Panc1 (cell line): ENCODE measurements around the gene RPS6KL1. TPM values are rescaled to one million over a fixed set of nuclear protein-coding genes. Genes with fewer than 3 reads are reported as not detected.

Experiments
- ATAC-seq: fragments of 200-7000 bp; cut with Tn5 transposase; 2 replicates; pipeline ENCODE4 v1.9.1; 2020; ENCODE audit warnings: mild to moderate bottlenecking, moderate library complexity
- BruUV-seq: library from RNA; stranded (reverse); fragments of 400-500 nt; replicated peaks from 2 replicates; lab custom pipeline; 2021; lab: Mats Ljungman, UMichigan
- CTCF ChIA-PET: fragments of 300-600 bp; sonication (Branson Sonifier 250); formaldehyde crosslinking; loops from one replicate; lab custom pipeline; 2022; ENCODE audit warnings: antibody characterized with exemption; lab: Charles Lee
- POLR2A ChIA-PET: fragments of 300-600 bp; sonication (Branson Sonifier 250); formaldehyde crosslinking; loops from one replicate; lab custom pipeline; 2022; ENCODE audit warnings: antibody characterized with exemption; lab: Charles Lee
- DNase-seq: peaks from one replicate; pipeline ENCODE4 v3.0.0-alpha.2; 2010; ENCODE audit warnings: low read depth, low spot score
- H3K27ac ChIP-seq: 2 replicates; pipeline ENCODE4 v1.5.1; 2011; ENCODE audit warnings: mild to moderate bottlenecking, low read length, inconsistent platforms
- H3K27me3 ChIP-seq: fragments of 200-500 bp; sonication (Bioruptor generic); 2 replicates; pipeline ENCODE4 v1.6.0; 2014; ENCODE audit warnings: low read length, inconsistent platforms; ENCODE audit not compliant: control insufficient read depth, insufficient read depth
- H3K36me3 ChIP-seq: fragments of 200-500 bp; sonication (Bioruptor generic); 2 replicates; pipeline ENCODE4 v1.5.1; 2014; ENCODE audit warnings: inconsistent platforms, mild to moderate bottlenecking, low read length, moderate library complexity; ENCODE audit not compliant: control insufficient read depth, insufficient read depth
- H3K4me1 ChIP-seq: 2 replicates; pipeline ENCODE4 v1.5.1; 2011; ENCODE audit warnings: inconsistent platforms, mild to moderate bottlenecking, low read length, moderate library complexity; ENCODE audit not compliant: control insufficient read depth, insufficient read depth
- H3K4me3 ChIP-seq, 2 experiments: 2 replicates each; pipeline ENCODE4 v1.5.1; 2011 to 2012; ENCODE audit warnings: low read depth in 2 of 2, low read length in 2 of 2, mild to moderate bottlenecking in 2 of 2, inconsistent platforms in 1 of 2, moderate library complexity in 1 of 2
- H3K9me3 ChIP-seq: fragments of 200-500 bp; sonication (Bioruptor generic); 2 replicates; pipeline ENCODE4 v1.5.1; 2014; ENCODE audit warnings: low read depth, mild to moderate bottlenecking, inconsistent platforms, low read length, moderate library complexity; ENCODE audit not compliant: control insufficient read depth, insufficient read depth
- POLR2AphosphoS5 ChIP-seq: IDR thresholded peaks from 2 replicates; pipeline ENCODE4 v1.6.1; 2012; ENCODE audit warnings: mild to moderate bottlenecking, low read depth, low read length, moderate library complexity
- SIN3A ChIP-seq: IDR thresholded peaks from 2 replicates; pipeline ENCODE4 v1.6.1; 2012; ENCODE audit warnings: low read depth, mild to moderate bottlenecking, low read length, moderate library complexity, borderline replicate concordance; ENCODE audit not compliant: insufficient read depth
- TCF7L2 ChIP-seq: IDR thresholded peaks from 2 replicates; pipeline ENCODE4 v1.6.1; 2011; ENCODE audit warnings: mild to moderate bottlenecking, low read depth, low read length, inconsistent platforms
- in situ Hi-C: cut with HindIII; loops from 2 replicates; pipeline ENCODE4 v1.10.0; 2016; ENCODE audit warnings: low sequenced_read_pairs, low pct_unique_long_range_greater_than_20kb
- intact Hi-C: fragments of 100-400 bp; cut with micrococcal nuclease; formaldehyde crosslinking; loops from one replicate; pipeline ENCODE4 v1.10.0; 2022; ENCODE audit not compliant: unreplicated experiment
- total RNA-seq: library from RNA; stranded (reverse); gene quantifications from one replicate; pipeline ENCODE4 v1.2.1, GENCODE V29; 2021; ENCODE audit not compliant: unreplicated experiment
- TF ChIP-seq, protein P1 (sequence below): fragments of 450-650 bp; IDR thresholded peaks from 2 replicates; pipeline ENCODE4 v1.5.1; 2017; ENCODE audit warnings: mild to moderate bottlenecking
- TF ChIP-seq, protein P2 (sequence below), 2 experiments: IDR thresholded peaks; 2 replicates each; pipeline ENCODE4 v1.6.1; 2011 to 2012; ENCODE audit warnings: low read depth in 2 of 2, control low read depth in 1 of 2, low read length in 1 of 2, mild to moderate bottlenecking in 1 of 2, moderate library complexity in 1 of 2; ENCODE audit not compliant: insufficient read depth in 1 of 2

Gene RPS6KL1
- total RNA-seq, 1 experiment from 2014 or later = 14.9 TPM

DNA sequence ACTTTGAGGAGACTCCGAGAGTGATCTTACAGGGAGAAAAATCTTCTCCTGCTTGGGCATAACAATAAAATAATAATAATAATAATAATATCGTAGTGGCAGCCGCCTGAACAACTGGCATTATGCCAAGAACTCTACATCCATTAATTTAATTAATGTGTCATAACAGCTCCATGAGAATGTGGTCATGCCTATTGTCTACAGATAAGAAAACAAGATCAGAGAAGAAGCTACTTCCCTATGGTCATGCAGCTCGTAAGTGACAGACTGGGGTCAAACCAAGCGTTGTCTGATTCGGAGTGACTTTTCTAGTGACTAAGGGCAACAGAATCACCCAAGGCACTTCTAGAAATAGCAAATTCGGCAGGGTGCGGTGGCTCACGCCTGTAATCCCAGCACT lies 58.9 kb downstream of the RPS6KL1 start:
- ChIA-PET POLR2A (no interaction called here), CTCF (no interaction called here)
- no peak for TF ChIP-seq SIN3A
- TF ChIP-seq TCF7L2 = no peak
- no peak for TF ChIP-seq POLR2AphosphoS5
- TF ChIP-seq, protein P1, sequence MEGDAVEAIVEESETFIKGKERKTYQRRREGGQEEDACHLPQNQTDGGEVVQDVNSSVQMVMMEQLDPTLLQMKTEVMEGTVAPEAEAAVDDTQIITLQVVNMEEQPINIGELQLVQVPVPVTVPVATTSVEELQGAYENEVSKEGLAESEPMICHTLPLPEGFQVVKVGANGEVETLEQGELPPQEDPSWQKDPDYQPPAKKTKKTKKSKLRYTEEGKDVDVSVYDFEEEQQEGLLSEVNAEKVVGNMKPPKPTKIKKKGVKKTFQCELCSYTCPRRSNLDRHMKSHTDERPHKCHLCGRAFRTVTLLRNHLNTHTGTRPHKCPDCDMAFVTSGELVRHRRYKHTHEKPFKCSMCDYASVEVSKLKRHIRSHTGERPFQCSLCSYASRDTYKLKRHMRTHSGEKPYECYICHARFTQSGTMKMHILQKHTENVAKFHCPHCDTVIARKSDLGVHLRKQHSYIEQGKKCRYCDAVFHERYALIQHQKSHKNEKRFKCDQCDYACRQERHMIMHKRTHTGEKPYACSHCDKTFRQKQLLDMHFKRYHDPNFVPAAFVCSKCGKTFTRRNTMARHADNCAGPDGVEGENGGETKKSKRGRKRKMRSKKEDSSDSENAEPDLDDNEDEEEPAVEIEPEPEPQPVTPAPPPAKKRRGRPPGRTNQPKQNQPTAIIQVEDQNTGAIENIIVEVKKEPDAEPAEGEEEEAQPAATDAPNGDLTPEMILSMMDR = no peak
- Histone ChIP-seq H3K4me3 (no peak overlapping the region), H3K4me1 (no peaks in the 10 kb centered on the region; the same call in 1 of the 2 replicates), H3K27me3 (no peaks in the 10 kb centered on the region), H3K9me3 (no peaks in the 10 kb centered on the region), H3K36me3 (no peaks in the 10 kb centered on the region), H3K27ac (no peak overlapping the region)
- intact Hi-C loops = loop anchor here (5.0 to 10.0 kb wide), 2 partner anchors 223 to 431 kb away; no protein-coding TSS in a partner anchor
- in situ Hi-C loops = no loop called here
- ATAC-seq = no peak
- no TSS peak for BruUV-seq
- no peak for DNase-seq

DNA sequence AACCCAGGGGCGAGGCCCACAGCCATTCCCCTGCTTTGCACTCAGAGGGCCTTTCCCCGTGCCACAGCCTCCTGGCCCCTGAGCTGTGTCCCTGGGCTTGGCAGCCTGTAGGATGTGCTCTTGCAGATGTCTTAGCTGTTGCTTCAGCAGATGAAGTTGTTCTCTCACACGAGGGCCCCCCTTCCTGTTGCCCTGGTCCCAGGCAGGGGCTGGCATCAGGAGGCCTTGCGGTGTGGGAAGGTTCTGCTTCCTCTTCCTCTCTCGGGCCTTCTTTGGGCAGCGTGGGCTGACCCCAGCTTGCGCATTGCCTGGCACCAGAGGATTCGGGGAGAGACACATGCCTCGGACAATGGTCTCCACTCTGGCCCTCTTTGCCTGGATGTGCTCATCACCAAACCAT lies 59.8 kb downstream of the RPS6KL1 start:
- ATAC-seq (no peak), DNase-seq (no peak)
- Histone ChIP-seq H3K27me3 (no peaks in the 10 kb centered on the region), H3K27ac (no peak overlapping the region), H3K4me3 (no peak overlapping the region), H3K9me3 (no peaks in the 10 kb centered on the region), H3K4me1 (no peaks in the 10 kb centered on the region; the same call in 1 of the 2 replicates), H3K36me3 (no peaks in the 10 kb centered on the region)
- POLR2A ChIA-PET = no interaction called here
- TF ChIP-seq, protein P1 = no peak
- TF ChIP-seq TCF7L2 (no peak), SIN3A (no peak), POLR2AphosphoS5 (no peak)
- TF ChIP-seq, protein P2, sequence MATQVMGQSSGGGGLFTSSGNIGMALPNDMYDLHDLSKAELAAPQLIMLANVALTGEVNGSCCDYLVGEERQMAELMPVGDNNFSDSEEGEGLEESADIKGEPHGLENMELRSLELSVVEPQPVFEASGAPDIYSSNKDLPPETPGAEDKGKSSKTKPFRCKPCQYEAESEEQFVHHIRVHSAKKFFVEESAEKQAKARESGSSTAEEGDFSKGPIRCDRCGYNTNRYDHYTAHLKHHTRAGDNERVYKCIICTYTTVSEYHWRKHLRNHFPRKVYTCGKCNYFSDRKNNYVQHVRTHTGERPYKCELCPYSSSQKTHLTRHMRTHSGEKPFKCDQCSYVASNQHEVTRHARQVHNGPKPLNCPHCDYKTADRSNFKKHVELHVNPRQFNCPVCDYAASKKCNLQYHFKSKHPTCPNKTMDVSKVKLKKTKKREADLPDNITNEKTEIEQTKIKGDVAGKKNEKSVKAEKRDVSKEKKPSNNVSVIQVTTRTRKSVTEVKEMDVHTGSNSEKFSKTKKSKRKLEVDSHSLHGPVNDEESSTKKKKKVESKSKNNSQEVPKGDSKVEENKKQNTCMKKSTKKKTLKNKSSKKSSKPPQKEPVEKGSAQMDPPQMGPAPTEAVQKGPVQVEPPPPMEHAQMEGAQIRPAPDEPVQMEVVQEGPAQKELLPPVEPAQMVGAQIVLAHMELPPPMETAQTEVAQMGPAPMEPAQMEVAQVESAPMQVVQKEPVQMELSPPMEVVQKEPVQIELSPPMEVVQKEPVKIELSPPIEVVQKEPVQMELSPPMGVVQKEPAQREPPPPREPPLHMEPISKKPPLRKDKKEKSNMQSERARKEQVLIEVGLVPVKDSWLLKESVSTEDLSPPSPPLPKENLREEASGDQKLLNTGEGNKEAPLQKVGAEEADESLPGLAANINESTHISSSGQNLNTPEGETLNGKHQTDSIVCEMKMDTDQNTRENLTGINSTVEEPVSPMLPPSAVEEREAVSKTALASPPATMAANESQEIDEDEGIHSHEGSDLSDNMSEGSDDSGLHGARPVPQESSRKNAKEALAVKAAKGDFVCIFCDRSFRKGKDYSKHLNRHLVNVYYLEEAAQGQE (IDR thresholded peaks at IDR 0.05; ENCODE audit: insufficient read depth in 1 of 2, low read depth in 2 of 2, low read length in 1 of 2) = no peak
- no TSS peak for BruUV-seq
- in situ Hi-C loops = no loop called here
- intact Hi-C loops = loop anchor here (5.0 to 10.0 kb wide), 2 partner anchors 224 to 432 kb away; no protein-coding TSS in a partner anchor
- CTCF ChIA-PET = no interaction called here
